GM12801 (cell line): ENCODE measurements around the gene ARHGAP6.
A peak's percentile ranks its signal among the peaks of the same experiment; 100 is the strongest.

Source experiments
- CTCF ChIP-seq: IDR thresholded peaks from one replicate; pipeline ENCODE4 v1.5.1; 2011; ENCODE audit warnings: control low read depth; ENCODE audit not compliant: insufficient read length; ENCODE audit errors: extremely low read depth

ARHGAP6 gene

GRCh38 chrX:11546917-11547316 is 118.8 kb downstream of the ARHGAP6 start:
- TF ChIP-seq CTCF, result no peak

- TF ChIP-seq CTCF, result no peak
Observed at GRCh38 chrX:11543249-11543648, 122.5 kb downstream of the ARHGAP6 start.

- TF ChIP-seq CTCF, result no peak
Observed at GRCh38 chrX:11541510-11541909, 124.2 kb downstream of the ARHGAP6 start.

GRCh38 chrX:11540532-11541377 is 125.0 kb downstream of the ARHGAP6 start:
- TF ChIP-seq CTCF, result no peak

DNA sequence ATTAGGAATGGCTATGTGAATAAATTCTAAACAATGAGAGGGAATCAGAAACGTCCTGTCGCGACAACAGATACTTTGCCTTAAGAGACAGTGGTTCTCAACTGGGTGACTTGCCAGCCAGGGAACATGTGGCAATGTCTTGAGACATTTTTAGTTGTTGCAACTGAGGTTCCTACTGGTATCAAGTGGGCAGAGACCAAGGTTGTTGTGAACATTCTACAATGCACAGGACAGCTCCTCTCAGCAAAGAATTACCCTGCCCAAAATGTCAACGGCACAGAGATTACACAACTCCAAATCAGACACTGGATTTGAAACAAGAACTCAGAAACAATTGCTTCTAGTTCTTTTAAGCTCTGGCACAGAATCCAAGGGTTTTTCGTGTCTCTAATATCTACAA is 128.6 kb downstream of the ARHGAP6 start:
- no peak for TF ChIP-seq CTCF

GRCh38 chrX:11535156-11535919 is 130.4 kb downstream of the ARHGAP6 start:
- no peak for TF ChIP-seq CTCF

DNA sequence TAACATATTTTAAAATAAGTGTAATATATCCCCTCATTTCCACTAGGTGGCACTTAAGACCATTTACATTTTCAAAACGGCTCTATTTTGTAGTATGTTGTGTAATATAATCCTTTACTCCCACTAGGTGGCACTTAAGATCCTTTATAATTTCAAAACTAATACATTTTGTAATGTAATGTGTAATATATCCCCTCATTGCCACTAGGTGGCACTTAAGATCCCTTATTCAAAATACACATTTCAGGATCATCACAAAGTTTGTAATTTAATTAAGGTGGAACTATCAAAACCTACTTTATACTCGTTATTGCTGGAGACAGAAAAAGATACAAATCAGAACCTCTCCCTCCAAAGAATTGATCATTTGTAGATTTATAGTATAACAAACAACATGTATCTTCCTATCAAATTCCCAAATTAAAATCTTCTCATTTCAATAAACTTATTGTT is 132.5 kb downstream of the ARHGAP6 start:
- TF ChIP-seq CTCF, result peak; percentile 31
